ENCODE data around the gene KLHL29.

DNA sequence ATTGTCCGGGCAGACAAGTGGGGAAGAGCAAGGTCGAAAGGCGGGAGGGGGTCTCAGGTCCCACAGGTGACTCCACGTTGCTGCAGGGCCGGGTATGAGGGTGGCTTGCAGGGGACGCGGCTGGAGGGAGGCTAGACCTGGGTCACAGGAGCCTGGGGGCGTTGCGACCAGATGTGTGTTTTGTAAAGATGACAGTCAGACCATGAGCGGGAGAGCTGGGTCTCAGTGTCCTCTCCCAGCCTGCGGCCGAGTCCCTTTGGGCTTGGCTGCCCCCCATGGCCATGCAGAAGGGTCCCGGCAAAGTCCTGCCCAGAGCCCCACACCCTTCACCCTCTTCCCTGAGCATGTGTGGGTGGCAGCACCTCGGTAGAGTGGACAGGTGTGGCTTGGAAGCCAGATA lies 302.7 kb downstream of the KLHL29 start:
- TF ChIP-seq, protein P1, sequence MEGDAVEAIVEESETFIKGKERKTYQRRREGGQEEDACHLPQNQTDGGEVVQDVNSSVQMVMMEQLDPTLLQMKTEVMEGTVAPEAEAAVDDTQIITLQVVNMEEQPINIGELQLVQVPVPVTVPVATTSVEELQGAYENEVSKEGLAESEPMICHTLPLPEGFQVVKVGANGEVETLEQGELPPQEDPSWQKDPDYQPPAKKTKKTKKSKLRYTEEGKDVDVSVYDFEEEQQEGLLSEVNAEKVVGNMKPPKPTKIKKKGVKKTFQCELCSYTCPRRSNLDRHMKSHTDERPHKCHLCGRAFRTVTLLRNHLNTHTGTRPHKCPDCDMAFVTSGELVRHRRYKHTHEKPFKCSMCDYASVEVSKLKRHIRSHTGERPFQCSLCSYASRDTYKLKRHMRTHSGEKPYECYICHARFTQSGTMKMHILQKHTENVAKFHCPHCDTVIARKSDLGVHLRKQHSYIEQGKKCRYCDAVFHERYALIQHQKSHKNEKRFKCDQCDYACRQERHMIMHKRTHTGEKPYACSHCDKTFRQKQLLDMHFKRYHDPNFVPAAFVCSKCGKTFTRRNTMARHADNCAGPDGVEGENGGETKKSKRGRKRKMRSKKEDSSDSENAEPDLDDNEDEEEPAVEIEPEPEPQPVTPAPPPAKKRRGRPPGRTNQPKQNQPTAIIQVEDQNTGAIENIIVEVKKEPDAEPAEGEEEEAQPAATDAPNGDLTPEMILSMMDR (IDR thresholded peaks at IDR 0.05; ENCODE audit: insufficient read depth, low read length), result no peak
- no peak for TF ChIP-seq GABPA (IDR thresholded peaks at IDR 0.05; ENCODE audit: low read depth)

Data from HL-60 (cell line).